Bronchial epithelial cell (primary cell): ENCODE data around the gene DLD. TPM values are rescaled to one million over a fixed set of nuclear protein-coding genes. Genes with fewer than 3 reads are reported as not detected.
"Not testable (repeated sequence)": the region's sequence is repeated elsewhere in the genome, so short reads cannot be mapped to it uniquely, and the experiment has no call there.

Source experiments
- DNase-seq: peaks from one replicate; pipeline ENCODE4 v3.0.0-alpha.2; 2010; ENCODE audit warnings: low read depth
- FAIRE-seq: peaks from 2 replicates; lab custom pipeline; 2011; peaks lifted over from hg19 to GRCh38; lab: Jason Lieb, UNC
- H3K27me3 ChIP-seq: 2 replicates; pipeline ENCODE4 v1.5.1; 2011; ENCODE audit warnings: low read length; ENCODE audit not compliant: control insufficient read depth, insufficient read depth
- H3K36me3 ChIP-seq: 2 replicates; pipeline ENCODE4 v1.5.1; 2011; ENCODE audit warnings: low read length; ENCODE audit not compliant: control insufficient read depth, insufficient read depth
- H3K4me3 ChIP-seq: 2 replicates; pipeline ENCODE4 v1.5.1; 2011; ENCODE audit warnings: mild to moderate bottlenecking, low read depth, low read length, control low read depth
- total RNA-seq: library from RNA; depleted of rRNA; stranded (reverse); fragments of >200 nt; gene quantifications from 2 replicates; pipeline ENCODE4 v1.2.1, GENCODE V29; 2014
- TF ChIP-seq, protein P1 (sequence below): IDR thresholded peaks from 2 replicates; pipeline ENCODE4 v1.5.1; 2011; ENCODE audit warnings: mild to moderate bottlenecking, moderate library complexity, low read length, control low read depth, inconsistent platforms; ENCODE audit not compliant: insufficient read depth, severe bottlenecking

Gene DLD
- total RNA-seq, 1 donor from 2014 or later, result 43.7 TPM

DNA sequence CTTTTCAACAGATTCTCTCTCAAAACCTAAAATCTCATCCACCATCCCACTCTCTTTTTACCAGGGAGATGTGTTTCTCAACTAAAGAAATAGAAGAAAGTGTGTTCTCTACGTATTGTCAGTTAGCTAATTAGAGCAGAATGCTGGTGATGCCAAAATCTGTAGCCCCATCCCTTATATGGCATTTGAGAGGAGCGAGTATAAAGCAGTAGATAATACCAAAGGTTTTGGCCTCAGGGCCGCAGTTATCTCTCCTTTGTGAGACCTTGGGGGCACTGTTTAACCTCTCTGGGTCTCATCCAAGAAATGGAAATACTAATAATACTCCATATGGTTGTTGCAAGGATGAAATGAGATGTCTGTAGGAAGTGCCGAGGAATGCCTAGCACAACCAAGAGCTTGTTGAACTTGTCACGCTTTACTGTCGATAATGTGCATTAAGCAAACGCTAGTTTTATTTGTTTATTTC lies 456 bp upstream of the DLD start:
- Histone ChIP-seq H3K27me3 (no peaks in the 10 kb centered on the region), H3K36me3 (no peaks in the 10 kb centered on the region), H3K4me3 (peak overlapping the region; percentile 81)
- TF ChIP-seq, protein P1, sequence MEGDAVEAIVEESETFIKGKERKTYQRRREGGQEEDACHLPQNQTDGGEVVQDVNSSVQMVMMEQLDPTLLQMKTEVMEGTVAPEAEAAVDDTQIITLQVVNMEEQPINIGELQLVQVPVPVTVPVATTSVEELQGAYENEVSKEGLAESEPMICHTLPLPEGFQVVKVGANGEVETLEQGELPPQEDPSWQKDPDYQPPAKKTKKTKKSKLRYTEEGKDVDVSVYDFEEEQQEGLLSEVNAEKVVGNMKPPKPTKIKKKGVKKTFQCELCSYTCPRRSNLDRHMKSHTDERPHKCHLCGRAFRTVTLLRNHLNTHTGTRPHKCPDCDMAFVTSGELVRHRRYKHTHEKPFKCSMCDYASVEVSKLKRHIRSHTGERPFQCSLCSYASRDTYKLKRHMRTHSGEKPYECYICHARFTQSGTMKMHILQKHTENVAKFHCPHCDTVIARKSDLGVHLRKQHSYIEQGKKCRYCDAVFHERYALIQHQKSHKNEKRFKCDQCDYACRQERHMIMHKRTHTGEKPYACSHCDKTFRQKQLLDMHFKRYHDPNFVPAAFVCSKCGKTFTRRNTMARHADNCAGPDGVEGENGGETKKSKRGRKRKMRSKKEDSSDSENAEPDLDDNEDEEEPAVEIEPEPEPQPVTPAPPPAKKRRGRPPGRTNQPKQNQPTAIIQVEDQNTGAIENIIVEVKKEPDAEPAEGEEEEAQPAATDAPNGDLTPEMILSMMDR, result no peak
- FAIRE-seq (no peak), DNase-seq (no peak)

DNA sequence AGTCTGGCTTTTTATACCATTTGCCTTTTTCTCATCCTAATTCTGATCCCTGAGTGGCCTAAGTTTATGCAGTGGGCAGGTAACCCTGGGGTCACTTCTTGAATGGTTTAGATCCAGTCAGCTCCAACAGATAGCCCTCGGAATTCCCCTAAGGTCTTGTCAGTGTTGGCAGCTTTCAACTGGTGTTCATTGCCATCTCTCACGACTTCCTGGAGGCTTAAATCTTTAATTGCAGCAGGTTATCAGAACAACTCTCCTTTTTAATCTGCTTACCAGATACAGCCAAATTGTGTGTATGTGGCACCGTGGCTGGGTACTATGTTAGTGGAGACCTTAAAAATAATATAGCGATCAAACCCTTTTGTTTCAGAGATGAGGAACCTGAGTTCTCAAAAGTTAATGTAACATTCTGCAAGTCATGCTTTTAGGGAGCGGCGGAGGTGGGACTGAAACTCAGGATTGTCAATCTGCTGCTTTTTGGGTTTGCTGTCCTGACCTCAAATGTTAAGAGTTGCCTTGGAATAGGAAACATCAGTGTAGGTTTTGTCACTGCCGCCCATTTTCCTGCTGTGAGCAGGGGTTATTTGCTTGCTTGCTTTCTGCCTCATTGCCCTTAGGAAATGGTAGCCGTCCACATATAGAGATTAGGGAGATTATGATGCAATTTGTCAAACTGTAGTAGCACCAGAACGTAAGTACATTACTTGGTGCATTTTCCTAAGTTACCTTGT lies 818 bp downstream of the DLD start:
- DNase-seq (peak; percentile 51), FAIRE-seq (no peak)
- Histone ChIP-seq H3K4me3 (peak overlapping the region; percentile 81), H3K36me3 (no peaks in the 10 kb centered on the region), H3K27me3 (no peaks in the 10 kb centered on the region)
- TF ChIP-seq, protein P1, result no peak

DNA sequence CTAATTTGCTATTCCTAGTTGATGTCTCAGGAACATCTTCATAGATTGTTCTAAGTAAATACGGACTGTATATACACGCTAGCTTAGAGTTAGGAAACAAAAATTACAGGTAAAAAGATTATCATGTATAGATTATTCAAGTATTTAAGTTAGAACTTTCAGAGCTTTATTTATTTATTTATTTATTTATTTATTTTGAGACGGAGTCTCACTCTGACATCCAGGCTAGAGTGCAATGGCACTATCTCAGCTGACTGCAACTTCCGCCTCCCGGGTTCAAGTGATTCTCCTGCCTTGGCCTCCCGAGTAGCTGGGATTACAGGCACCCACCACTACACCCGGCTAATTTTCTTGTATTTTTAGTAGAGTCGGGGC lies 1.4 kb downstream of the DLD start:
- not testable (repeated sequence) for H3K4me3 ChIP-seq, H3K27me3 ChIP-seq, H3K36me3 ChIP-seq, DNase-seq, FAIRE-seq

DNA sequence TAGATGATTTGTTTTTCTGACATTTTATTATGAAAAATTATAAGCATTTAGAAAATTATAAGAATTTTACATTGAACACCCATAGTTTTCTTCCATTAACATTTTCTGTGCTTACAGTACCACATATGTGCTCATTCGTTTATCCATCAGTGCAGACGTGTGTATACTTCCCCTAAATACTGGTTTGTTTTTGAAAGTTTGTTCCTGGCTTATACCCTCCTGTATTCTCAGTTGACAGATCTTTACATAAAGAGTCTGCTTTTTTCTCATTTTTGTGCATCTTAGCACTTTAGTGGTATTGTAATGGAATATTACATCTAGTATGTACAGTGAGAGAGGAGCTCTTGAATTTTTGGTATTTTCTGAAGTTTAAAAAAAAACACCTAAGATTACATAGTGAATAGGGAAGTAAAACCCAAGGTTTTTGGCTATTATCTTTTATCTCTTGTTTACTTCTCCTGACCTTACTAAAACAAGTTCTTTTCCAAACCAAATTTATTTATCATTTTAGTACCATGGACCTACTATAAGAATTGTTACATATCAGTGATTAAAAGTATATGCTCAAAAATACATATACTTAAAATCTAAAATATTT lies 8.1 kb downstream of the DLD start:
- H3K36me3 ChIP-seq, result peaks cover 3% of the 10 kb centered on the region
- TF ChIP-seq, protein P1, result no peak
- DNase-seq (no peak), FAIRE-seq (no peak)
- no peak overlapping the region for H3K4me3 ChIP-seq
- H3K27me3 ChIP-seq, result no peaks in the 10 kb centered on the region

DNA sequence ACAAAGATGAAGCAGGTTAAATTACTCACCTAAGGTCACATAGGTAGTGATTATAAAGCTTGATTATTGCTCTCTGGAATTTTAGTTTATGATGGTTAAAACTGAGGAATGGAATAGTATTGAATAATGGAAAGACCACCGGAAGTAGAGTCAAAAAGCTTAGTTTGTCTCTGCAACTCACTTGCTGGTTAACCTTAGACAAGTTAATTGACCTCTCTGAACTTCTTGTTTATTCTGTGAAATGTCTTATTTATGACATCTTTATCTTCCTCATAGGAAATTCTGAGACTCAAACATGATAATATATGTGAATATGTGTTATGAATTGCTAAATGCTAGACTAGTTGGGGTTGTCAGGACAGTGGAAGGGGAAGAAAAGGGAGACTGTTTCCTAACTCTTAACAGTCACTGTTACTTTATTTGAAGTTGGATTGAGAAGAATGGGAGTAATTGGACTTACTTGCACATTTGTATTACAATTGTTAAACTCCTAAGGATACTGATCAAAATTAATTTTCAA lies 9.6 kb downstream of the DLD start:
- FAIRE-seq, result no peak
- H3K27me3 ChIP-seq, result no peaks in the 10 kb centered on the region
- TF ChIP-seq, protein P1, result no peak
- H3K4me3 ChIP-seq, result no peak overlapping the region
- DNase-seq, result no peak
- H3K36me3 ChIP-seq, result peaks cover 3% of the 10 kb centered on the region

DNA sequence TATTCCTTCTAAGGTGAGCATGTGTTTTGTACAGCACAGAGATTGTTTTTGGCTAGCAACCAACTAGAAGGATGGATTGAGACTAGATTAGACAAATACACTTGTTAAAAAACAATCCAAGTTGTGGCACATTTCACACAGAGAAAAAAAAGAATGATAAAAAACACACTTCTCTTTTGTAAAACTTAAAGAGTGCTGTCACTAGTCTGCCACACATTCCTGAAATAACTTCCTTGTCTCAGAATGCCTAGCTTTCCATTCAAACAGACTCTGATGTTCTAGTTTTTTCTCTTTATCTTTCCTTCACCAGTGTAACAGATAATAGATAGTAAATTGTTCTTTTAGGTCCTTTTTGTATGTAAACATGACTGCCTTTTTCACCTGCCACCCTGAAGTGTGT lies 11.4 kb downstream of the DLD start:
- H3K27me3 ChIP-seq, result no peaks in the 10 kb centered on the region
- TF ChIP-seq, protein P1, result no peak
- FAIRE-seq (no peak), DNase-seq (no peak)
- H3K36me3 ChIP-seq, result peaks cover 7% of the 10 kb centered on the region
- H3K4me3 ChIP-seq, result no peak overlapping the region
